IPS DF 4.7 (cell line): Measurements from ENCODE around the gene GNB5.
"Not testable (repeated sequence)": the region's sequence is repeated elsewhere in the genome, so short reads cannot be mapped to it uniquely, and the experiment has no call there.

ENCODE experiments used
- DNase-seq: peaks from one replicate; pipeline ENCODE4 v3.0.0-alpha.2; 2013; ENCODE audit warnings: low spot score; ENCODE audit errors: extremely low read depth

Gene GNB5

DNA sequence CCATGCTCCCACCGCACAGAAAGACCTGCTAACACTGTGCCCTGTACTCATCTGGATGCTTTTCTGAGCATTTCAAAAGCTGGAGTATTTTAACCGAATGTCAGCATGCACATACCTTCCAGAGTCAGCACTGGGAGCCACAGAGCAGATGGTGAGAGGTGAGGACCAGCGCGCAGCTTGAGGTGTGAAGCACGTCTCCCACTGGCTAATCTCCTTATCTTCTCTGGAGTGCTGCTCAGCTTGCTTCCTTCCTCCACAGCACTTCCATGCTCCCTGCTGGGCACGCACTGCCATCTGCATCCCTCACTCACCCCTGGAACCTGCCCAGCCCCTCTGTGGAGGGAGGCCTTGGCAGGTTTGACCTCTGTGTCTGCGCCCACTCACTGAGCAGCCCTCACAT is at the start of gene GNB5:
GNB5 (minus strand) TSS at position 186 of the 400 bp plus-strand sequence. CDS start 6,716 bp downstream, outside the sequence.
- no peak for DNase-seq

DNA sequence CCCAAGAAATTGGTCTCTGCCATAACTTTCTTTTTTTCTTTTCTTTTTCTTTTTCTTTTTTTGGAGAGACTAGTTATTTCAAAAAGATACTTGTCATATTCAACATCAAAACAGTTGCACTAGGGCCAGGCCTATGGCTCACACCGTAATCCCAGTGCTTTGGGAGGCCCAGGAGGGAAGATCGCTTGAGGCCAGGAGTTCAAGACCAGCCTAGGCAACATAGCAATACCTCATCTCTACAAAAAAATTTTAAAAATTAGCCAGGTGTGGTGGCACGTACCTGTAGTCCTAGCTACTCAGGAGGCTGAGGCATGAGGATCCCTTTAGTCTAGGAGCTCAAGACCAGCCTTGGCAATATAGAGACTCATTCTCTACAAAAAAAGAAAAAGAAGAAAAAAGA is 49.0 kb upstream of the GNB5 start:
- no peak for DNase-seq

DNA sequence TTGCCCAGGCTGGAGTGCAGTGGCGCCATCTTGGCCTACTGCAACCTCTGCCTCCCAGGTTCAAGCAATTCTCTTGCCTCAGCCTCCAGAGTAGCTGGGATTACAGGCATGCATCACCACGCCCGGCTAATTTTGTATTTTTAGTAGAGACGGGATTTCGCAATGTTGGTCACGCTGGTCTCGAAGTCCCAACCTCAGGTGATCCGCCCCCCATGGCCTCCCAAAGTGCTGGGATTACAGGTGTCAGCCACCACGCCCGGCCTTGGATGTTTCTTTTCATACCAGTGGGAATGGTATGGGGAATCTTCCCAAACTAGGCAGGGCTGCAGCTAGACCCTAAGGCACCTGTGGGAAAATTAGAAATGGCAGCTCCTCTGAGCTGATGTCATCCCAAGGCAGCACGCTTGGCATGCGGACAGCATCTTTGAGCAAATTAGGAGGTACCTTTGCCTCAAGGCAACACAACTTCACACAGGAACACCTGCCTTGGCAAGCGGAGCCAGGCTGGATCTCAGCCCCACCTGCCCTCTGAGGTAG is 47.9 kb upstream of the GNB5 start:
- not testable (repeated sequence) for DNase-seq

DNA sequence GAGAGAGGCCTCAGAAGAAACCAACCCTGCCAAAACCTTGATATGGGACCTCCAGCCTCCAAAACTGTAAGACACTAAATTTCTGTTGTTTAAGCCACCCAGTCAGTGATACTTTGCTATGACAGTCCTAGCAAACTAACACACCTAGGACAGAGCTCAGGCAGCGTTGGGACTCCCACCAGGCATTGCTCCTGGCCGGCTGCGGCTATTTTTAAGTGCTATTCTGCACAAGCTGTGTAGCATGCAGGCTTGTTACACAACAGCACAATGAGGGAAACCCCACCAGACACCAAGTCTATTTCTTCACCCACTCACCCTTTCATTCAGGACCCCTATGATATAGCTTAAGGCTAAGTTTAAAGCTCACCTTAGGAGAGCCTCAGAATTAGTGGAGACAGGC is 47.0 kb upstream of the GNB5 start:
- no peak for DNase-seq

DNA sequence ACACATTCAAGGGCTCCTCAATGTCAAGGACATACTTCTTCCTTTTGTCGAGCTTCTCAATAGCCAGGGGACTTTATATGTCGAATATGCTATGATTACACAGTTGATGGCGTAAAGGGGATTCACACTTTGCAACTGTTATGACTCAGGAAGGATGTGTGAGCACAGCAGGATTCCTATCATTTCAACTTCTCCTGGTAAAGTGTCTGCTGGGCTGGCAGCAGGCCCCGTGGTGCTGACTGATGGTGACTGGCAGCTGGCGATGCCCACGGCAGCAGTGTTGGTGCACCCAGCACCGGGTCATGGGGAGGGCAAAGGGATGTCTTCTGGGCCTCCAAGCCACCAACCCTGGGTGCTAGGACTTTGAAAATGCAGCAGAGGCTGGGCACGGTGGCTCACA is 44.8 kb upstream of the GNB5 start:
- DNase-seq = no peak

DNA sequence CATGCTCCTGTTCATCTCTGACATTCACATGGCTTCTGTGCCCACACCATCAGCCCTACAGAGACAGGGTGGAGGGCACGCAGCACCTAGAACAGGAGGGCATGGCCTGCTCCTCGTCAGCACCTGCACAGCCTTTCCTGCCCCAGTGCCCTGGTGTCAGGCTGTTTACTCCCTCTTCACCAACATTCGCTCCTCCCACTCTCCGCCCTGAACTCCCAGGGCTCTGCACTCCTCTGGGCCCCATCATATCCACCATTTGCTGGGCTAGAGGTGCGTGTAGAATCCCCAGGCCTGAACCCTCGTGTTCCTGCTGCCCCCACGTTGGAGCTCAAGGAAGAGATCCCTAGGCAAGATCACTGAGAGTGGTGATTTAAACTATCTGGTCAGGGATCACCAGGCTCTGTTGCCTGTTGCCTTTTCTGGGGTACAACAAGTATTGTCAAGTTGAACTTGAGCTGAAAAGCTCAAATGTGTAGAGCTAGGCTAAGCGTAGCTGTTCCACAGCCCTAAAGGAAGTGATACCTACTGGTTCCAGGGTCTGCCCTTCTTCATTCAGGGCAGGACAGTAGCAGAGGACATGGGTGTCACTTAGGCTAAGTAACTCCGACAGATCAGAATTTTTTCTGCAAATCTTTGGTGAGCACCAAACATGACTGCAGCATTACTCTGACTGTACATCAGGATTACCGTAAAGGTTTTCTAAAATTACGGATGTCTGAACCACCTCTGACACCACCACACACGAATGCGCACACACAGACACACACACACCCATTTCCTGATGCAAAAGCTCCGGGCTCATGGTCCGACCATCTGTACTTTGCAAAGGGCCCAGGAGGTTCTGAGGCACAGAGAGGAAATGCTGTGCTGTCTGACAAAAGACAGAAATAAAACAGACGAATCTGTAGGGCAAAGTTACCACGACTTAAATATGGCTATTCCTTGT is 43.7 kb upstream of the GNB5 start:
- DNase-seq = no peak

DNA sequence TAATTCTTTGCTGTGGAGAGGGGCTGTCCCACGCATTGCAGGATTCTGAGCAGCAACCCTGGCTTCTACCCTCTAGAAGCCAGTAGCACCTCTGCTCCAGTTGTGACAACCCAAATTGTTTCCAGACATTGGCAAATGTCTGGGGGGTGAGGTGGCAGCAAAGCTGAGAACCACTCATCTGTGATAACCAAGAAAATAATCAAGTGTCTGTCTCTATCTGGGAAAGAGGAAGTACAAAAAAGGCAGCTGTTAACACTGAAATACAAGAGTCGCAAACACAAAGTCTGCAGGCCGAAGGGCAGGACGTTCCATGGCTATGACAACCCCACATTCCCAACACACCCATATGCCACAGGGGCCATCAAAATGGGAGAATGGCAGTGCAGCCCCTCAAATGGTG is 42.2 kb upstream of the GNB5 start:
- DNase-seq = no peak

DNA sequence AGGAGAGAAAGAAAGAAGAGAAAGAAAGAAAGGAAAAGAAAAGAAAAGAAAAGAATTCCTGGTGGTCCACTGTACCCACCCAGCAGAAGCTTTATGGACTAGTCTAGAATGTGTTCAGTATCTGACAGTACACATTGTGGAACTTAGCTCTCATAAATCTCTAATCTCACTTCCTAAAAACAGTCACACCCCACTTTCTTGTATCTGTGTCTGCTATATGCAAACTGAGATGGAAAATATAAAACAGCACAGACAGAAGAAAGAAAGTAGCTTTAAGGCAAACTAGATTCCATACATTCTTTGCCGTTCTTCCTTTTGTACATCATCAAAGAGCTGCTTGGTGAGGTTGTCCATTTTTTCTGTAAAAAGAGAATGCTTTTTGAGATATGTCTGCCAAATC is 41.1 kb upstream of the GNB5 start:
- no peak for DNase-seq

DNA sequence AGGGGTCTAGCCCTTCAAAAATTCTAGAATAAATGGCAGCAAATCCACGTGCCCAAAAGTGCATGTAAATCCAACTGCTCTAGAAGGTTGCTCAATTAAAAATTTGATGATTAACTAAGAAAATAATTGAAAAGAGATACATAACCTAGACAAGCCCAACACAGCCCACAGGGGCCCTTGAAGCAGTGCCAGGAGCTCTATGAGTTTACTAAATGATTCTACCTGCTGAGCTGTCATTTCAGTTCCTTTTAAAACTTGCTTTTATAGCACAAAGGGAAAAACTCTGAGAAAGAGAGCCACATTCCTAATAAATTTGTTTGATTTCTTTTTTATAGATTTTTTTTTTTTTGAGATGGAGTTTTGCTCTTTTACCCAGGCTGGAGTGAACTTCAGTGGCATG is 38.9 kb upstream of the GNB5 start:
- DNase-seq = no peak

DNA sequence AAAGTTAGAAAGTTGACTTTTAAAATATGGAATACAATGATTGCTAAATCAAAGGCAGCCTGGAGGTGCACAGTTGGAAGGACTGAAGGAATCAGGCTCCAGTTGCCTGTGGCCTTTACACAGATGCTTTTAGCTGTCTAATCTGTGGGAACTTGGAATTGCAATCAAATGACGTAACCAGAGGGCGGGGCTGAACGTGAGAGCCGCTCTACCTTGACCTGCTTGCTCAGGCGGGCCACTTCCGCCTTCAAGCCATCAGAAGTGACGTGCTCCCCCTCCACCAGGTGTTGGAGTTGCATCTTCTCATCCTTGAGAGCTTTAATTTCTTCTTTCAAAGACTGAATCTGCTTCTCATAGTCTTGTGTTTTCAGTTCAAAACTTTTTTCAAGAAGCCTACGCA is 37.7 kb upstream of the GNB5 start:
- peak; percentile 33 for DNase-seq

DNA sequence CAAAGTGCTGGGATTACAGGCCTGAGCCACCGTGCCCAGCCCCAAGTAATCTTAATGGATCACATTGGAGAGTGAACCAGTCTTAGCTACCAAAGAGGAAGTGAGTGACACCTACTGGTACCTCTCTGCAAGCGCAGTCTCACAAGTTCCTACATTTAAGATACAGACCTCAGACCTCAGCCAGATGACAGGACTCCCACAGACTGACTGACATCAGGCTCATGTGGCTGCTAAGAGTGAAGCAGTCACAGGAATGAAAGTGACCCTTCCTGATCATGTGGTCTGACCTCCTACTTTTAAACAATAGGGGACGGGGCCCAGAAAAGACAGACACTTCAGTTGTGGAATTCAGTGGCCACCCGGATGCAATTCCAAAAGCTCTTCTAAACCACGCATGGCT is 36.3 kb upstream of the GNB5 start:
- DNase-seq = peak; percentile 71

DNA sequence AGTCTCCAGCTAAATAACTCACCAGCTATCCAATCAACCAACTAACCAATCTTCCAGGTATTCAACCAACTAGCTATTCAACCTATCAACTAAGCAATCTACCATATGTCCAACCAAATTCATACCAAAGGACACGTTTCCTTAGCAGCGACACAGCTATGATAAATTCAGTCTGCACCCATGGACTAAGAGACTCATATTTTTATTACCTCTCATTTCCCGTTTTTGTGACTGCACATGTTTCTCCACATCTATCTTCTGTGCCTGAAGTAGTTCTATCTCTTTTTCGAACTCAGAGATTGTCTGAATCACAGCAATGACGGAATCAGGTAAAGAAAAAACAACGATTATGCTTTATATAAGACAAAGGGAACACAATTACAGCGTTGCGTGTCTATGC is 34.0 kb upstream of the GNB5 start:
- DNase-seq = no peak

DNA sequence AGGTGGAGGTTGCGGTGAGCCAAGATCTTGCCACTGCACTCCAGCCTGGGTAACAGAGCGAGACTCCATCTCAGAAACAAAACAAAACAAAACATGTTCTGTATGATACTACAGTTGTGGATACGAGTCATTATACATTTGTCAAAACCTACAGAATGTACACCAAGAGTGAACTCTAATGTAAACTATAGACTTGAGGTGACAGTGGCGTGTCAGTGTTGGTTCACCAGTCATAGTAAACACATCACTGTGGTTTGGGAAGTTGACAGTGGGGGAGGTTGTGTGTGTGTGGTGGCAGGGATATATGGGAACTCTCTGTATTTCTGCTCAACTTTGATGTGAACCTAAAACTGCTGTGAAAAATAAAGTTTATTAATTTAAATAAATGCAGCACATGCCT is 33.0 kb upstream of the GNB5 start:
- DNase-seq = no peak

DNA sequence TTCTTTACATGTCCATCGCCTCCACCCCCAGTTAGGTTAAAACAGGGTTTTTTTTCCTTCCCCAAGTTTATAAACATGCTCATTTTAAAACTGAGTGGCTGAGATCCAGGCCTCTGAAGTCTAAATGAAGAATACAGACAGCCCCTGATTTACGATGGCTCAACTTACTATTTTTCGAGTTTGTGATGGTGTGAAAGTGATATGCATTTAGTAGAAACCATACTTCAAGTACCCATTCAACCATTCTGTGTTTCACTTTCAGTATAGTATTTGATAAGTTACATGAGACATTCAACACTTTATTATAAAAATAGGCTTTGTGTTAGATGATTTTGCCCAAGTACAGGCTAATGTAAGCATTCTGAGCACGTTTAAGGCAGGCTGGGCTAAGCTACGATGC is 30.5 kb upstream of the GNB5 start:
- DNase-seq = no peak

DNA sequence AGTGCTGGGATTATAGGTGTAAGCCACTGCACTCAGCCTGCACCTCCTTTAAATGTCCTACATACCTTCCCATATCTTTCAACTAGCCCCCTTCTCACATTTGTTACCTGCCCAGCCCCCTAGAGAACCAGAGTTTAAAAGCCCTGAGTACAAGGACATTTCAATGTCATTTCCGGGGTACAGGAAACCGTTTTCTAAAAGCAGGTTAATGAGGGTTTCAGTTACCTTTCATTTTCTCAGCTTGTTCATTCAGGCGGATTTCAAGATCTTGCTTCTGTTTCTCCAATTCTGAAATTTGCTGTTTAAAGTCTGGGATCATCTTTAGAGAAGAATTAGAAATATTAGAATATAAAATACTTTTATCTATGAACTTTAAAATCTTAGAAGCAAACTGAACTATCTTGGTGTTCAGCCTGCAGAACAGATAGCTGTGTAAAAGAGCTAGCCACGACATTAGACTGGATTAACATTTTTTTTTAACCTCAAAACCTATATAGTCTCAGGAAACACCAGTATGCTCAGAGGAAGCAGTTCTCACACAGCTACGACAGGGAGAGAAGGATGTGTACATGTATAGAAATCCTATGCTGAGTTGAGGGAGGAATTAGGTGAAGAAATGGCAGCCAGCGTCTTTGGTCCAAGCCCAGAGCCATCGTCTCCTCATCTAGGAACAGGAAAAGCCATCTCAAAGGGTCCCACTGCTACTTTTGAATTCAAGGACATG is 29.9 kb upstream of the GNB5 start:
- no peak for DNase-seq

DNA sequence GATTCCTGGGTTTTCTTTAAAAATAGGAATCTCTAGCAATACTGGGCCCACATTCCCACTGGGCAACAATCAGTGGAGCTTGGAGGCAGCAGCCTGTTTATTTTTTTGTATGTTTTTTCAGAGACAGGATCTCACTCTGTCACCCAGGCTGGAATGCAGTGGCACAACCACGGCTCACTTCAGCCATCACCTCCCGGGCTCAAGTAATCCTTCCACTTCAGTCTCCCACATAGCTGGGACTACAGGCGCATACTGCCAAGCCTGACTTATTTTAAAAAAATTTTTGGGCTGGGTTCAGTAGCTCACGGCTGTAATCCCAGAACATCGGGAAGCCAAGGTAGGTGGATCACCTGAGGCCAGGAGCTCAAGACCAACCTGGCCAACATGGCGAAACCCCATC is 29.1 kb upstream of the GNB5 start:
- no peak for DNase-seq

DNA sequence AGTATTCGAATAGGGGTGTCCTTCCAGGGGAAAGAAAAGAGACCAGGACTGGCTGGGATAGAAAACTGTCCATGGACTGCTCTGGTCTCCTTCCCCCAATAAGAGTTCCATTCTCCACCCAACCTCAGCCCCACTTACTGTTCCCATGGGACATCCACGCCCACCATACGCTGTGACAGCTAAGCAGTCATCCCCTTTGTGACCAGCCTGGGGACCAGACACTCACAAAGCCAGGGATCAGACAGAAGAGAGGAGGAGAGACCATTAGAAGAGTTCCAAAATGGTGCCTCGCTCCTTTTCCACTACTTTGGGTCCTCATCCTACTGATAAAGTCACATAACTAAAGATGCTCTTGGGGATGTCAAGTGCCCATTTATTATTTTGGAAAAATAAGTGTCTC is 27.6 kb upstream of the GNB5 start:
- DNase-seq = no peak

DNA sequence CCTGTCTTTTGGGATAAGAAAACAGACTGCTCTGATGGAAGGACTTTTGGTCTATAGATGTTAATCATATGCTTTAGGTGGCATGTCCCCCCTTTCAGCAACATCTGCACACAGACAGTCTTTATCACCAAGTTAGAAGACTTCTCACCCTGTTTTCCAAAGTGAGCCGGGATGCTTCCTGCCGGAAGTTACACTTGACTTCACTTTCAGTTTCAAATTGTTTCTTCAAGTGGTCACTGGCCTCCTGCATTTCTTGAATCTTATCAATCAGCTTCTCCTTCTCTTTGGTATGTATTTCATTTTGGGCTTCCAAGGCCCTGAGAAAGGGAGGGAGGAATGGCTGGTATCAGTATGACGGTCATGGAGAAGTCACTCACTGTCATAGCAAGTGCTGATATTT is 27.2 kb upstream of the GNB5 start:
- no peak for DNase-seq

DNA sequence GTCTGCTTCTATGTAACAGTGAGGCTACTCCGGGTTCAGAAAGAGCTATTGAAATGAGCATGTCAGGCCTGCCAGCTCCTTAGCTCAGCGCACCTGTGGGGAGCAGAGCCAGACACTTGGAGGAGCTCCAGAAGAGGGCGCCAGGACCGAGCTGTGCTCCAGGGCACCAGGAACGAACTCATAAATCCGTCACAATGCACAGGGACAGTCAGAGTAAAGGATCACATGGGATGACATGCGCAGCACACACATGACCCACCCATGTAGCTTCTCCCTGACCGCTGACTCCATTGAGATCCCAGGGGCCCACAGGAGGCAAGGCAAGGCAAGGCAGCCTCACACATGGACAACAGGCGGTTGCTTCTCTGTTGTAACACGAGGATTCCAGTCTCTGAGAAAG is 26.0 kb upstream of the GNB5 start:
- DNase-seq = peak; percentile 16

DNA sequence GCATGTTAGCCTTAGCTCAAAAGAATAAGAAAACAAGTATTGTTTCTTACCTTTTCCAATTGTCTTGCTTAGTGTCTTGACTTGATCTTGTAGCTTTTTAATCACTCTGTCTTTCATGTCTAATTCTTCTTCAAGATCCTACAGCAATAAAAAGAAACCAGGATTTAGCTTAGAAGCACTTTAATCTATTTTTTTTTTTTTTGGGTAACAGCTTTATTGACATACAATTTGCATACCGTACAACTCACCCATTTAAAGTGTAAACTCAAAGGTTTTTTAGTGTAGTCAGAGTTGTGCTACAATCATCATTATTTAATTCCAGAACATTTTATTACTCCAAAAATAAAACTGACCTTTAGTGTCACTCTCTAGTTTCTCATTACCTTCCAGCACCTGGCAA is 23.4 kb upstream of the GNB5 start:
- no peak for DNase-seq

DNA sequence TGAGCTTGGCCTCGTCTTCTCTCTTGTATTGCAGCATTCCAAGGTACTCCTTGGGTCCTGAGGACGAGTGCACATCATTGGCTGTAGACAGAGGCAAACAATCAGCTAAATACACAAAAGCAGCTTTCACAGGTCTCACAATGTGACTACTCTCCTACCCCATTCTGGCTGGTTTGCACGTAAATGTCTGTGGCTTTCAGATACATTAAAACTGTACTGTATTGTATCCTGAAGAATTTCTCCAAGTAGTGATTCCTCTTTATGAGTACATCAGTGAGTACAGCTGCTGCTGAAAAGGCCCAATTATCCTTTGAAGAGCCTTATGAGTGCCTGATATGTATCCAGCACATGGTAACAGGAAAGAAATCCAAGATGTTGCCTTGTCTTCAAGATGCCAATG is 22.0 kb upstream of the GNB5 start:
- no peak for DNase-seq

DNA sequence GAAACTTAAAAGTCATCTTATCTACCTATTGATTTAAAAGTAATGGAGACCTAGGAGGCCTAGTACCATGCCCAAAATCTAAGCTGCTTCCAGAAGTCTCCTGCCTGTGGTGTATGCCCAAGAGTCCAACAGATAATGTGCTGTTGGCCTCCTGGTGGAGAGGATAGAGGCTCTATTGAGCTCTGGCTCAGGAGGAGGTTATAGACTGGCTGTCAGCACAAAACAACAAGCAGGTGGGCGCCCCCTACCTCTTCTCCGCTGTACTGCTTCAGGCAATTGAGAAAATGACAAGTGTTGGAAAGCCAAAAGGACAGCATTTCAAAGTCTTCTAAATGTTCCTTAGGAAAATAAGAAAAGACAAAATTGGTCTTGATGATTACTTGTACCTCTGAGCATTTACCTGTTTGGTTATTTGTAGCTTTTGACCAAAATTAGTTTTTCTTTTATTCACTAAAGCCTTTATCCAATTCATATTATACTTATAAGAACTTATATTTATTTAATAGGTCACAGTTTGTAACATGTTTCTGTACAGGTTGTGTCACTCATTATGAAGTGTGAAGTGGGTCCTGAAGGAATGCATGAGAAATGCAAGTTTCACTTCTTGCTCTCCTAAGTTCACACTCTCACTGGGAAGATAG is 17.2 kb upstream of the GNB5 start:
- peak; percentile 36 for DNase-seq
